GM19468 (cell line): ENCODE results near the gene MED22.
"Not testable (repeated sequence)": the region's sequence is repeated elsewhere in the genome, so short reads cannot be mapped to it uniquely, and the experiment has no call there.

Experiments used
- ATAC-seq: cut with Tn5 transposase; IDR thresholded peaks from one replicate; pipeline ENCODE4 v1.9.1; 2021; ENCODE audit warnings: mild to moderate bottlenecking, moderate library complexity, moderate number of reproducible peaks; ENCODE audit not compliant: unreplicated experiment; ENCODE audit errors: extremely low read depth

MED22 gene

DNA sequence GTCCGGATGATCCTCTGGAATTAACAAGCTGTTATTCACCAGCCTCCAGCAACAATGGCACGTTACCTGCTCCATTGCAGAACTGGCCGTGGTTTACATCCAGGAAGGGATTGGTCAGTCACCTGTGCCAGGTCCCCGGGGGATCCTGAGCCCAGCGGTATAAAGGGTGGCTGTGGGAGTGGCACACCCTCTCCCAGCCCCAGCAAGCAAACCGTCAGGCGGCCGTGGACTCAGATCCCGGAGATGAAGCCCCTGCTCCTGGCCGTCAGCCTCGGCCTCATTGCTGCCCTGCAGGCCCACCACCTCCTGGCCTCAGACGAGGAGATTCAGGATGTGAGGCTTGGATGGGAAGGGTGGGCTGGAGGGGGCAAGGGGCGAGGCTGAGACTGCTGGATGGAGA, 30.4 kb downstream of the MED22 start:
- ATAC-seq: not testable (repeated sequence)

DNA sequence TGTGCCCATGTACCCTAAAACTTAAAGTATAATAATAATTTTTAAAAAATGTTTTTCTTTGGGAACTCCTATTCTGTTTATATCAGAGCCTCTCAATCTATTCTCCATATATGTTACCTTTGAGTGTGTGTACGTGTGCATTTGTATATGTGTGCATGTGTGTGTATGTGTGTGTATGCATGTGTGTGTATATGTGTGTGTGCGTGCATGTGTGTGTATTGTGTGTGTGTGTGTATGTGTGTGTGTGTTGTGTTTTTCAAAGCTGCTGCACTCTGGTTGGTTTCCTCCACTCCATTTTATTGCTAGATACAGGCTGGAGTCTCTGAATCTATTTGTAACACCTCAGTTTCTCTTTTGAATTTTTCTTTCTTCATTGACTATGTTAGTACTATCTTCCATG, 31.9 kb downstream of the MED22 start:
- ATAC-seq: no peak

DNA sequence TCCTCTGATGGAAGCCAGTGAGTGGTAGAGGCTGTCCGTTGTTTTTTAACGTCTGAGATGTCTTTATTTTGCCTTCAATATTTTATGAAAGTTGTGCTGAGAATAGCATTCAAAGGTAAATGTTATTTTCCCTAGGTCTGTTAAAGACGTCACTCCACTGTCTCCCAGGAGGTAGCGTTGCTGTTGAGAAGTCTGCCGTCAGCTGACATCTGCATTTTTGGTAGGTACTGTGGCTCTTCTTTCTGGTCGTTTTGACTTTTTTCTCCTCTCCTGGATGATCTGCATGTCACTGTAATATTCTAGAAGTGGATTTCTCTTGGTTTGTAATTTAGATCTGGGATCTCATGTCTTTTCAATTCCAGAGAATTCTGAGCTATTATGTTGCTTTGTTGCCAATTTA, 38.3 kb downstream of the MED22 start:
- no peak for ATAC-seq

DNA sequence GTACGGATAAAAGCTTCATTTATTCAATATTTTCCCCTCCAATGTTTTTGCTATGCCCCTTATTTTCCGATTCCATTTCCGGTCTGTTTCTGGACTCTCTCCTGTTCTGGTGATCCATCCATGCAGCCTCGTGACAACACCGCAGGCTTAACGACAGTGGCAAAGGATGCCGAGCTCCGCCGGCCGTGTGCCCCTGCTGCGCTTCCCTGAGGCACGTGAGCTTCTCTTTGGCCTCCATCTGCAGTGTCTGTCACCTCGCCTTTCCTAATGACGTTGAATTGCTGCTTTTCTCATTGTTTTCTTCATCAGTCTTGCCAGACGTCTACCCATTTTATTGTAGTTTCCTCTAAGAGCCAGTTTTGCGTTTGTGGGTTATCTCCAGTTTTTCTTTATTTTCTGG, 40.6 kb downstream of the MED22 start:
- no peak for ATAC-seq

DNA sequence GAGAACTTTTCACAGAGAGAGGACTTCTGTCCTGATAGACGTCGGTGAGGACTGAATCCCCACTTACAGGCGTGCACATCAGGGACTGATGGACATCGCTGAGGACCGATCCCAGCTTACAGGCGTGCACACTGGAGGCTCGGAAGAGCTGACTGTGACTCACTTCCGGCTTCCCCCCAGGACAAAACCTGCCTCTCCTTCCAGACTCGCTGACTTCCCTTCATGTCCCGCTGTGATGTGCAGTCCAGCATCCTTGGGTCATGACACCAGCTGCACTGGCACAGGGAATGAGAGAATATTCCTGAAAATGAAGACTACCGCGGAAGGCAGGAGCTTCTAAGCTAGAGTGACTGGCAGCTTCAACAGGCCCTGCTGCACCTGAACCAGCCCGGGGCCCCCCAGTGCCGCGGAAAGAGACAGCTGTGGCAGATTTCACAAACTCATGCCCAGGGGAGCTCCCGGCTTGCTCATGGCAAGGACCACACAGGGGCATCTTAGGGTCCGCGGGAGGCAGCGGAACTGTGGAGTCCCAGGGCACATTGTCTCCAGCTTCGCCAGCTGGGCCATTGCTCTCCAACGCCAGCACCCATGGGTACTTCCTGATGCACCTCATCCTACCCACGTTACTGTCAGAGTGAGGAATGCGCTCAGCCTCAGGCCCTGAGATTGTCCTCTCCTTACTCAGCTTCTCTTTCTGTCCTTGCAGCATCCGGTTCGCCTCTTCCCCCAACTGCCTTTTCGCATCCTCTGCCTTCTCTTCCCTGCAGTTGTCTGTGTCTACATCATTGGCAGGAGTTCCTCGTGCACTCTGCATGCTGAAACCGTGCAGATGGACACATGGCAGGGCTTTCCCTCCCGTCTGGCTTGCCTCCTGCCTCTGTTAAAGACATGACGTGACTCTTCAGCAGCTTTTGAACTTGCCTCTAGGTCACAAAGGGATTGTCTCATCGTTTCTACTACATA, 41.4 kb downstream of the MED22 start:
- no peak for ATAC-seq

DNA sequence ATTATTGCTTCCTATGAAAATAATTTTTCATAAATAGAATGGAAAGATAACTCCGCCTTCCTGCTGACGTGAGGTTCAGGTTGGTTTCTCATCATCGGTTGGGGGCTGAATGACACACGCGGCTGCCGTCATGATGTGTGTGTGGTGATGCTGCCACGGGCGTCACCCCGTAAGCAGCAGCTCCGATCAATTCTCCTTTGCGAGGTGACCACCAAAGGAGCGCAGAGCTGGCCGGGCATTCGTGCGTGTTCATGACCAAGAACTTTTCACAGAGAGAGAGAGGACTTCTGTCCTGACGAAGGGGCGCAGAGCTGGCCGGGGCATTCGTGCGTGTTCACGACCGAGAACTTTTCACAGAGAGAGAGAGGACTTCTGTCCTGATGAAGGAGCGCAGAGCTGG, 42.2 kb downstream of the MED22 start:
- ATAC-seq: no peak

DNA sequence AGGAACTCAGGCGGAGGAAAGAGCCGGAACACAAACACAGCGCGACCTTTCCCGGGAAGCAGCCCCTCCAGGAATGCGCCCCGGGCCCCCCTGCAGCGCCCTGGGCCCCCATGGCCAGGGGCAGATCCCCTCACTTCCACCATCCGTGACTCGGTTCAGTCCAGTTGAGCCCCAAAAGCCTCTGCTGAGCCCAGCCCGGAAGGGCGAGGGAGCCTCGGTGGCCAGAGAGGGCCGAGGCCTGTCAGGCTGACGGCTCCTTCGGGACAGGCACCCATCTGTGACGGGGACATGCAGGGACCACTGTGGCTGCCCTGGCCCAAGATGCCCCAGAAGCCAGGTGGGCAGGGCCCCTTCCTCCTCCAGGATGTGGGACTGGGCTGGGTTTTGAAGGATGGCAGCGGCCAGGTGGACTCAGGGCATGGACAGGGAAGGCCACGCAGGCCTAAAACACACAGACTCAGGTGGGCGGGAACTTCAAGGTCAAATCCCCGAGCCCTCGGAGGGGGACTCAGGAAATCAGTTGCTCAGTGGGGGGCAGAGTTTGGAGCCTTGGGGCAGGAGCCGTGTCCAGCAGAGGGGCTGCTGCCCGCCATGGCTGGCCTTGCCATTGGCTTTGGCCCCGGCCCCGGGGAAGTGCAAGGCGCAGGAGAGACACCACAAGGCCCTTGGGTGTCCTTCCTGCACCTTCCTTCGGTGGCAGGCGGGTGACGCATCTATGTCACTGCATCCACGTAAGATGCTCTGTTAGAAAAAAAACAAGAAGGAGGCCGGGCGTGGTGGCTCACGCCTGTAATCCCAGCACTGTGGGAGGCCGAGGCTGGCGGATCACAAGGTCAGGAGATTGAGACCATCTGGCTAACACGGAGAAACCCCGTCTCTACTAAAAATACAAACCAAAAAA, 43.2 kb downstream of the MED22 start:
- no peak for ATAC-seq

DNA sequence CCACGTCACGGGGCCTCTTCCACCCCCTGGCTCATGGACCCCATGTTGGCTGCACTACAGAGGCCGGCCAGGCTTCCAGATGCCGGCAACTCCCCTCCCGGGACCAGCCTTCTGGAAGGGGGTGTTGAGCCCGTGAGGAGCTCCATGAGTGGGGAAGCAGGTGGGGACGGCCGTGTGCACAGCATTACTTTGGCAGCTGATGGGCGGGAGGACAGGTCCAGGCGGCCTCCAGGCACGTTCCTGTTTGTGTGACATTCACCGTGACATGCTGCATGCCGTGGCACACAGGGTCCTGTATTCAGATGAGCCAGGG, 43.8 kb downstream of the MED22 start:
- ATAC-seq: no peak

DNA sequence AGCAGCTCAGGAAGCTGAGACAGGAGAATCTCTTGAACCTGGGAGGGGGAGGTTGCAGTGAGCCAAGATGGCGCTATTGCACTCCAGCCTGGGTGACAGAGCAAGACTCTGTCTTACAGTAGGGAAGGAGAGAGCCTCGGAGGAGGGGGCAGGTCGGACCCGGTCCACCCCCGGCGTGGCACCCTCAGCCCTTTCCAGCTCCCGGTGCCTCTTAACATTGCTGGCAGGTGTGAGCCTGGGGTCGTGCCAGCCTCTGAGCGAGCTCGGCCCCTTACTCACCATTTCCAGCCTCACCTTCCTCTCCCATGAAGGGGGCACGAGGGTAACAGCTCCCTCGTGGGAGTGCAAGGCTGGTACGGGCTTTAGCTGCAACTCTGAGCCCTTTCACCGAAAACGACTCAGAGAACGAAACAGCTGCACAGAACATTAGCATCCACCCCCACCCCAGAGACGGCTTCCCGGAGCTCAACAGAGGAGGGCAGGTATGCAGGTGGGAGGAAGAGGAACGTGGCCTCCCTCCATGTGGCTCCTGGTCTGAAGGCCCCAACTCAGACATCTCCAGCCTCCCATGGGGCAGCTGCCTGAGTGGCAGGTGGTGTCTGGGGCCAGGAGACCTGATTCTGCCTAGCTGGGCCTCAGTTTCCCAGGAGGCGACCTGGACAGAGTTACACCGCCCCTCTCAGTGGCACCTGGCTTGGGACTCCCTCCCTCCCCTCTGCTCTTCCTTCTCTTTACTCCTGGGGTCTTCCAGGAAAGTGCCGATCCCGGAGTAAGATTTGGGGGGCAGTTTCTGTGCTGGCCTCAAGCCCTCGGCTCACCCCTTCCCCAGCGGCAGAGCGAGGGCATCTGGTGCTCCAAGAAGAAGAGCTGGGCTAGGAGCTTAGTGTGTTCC, 44.4 kb downstream of the MED22 start:
- ATAC-seq: no peak

DNA sequence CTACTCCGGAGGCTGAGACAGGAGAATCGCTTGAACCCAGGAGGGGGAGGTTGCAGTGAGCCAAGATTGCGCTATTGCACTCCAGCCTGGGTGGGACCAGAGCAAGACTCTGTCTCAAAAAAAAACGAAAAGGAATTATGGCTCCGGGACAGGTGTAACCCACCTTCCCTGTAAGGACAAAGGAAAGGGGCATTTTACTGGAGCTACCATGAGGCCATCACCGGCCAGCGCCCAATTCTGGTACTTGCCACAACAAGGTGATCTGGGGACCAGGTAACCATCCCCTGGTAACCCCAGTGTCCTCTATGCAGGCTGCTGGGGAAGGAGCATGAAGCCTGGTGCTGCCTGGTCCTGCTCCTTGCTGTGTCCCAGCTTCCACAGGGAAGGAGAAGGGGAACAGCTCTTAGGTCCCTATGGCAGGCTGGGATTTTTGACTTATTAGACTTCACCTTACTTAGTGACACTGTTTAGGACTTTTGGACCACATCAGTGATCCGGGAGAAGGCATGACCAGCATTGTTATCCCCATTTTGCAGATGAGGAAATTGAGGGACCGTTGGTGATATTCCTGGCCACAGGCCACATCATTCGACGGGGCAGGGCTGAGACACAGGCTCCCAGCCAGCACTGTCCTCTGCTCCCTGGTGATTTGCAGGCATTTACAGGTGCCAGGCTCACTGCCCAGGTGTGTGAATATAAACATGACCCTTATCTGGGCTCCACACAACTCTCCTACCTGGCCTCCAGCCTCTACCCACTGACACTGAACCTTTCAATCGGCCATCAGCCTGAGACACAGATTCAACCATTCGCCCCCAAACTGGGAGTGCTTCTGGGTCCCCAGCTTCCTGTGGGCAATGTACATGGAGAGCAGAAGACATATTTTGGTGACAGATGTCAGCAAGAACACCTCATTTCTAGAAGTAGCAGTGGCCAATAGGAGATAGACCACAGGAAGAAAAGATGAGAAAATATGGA, 46.4 kb downstream of the MED22 start:
- ATAC-seq: no peak

DNA sequence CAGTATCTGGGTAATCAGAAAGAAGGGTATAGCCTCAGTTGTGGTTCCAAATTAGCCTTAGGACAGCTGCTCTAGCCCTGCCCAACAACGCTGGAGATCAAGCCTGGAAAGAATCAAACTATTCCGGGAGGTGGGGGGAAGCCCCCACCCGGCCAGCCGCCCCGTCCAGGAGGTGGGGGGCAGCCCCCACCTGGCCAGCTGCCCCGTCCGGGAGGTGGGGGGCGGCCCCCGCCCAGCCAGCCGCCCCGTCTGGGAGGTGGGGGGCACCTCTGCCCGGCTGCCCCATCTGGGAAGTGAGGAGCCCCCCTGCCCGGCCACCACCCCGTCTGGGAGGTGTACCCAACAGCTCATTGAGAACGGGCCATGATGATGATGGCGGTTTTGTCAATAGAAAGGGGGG, 47.9 kb downstream of the MED22 start:
- ATAC-seq: not testable (repeated sequence)

DNA sequence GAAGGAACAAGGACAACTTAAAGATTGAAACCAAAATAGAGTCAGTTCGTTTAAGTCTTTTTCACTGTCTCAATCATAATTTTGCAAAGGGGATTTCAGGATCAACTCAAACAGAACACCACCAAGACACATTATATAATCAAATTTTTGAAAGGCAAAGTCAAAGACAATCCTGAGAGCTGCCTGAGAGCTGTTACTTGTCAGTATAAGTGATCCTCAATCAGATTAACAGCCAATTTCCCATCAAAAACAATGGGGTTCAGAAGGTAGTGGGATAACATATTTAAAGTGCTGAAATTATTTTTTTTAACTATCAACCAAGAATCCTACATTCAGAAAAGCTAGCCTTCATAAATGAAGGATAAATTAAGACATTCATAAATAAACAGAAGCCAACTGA, 53.7 kb downstream of the MED22 start:
- ATAC-seq: no peak

DNA sequence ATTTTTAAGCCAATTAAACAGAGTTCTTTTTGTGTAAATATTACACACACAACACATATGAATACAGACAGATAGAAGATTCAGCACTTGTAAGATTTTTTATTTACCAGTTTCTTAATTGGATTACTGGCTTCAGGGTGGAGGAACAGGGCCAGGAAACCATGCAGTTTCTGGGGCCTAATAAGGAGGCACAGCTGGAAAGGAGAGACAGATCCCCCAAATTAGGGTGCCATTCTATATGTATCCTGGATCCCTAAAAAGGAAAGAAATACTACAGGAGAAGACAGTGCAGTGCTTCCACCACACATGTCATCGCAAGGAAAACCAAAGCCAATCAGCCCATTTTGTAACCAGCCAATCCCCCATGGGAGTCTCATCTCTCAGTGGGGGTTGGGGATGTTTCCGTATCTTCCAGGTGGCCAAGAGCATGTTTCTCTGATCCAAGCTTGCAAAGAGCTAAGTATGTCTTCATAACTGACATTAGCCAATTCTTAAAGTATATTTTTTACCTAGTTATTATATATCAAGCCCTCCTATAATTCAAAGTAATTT, 57.1 kb downstream of the MED22 start:
- ATAC-seq: no peak
